ENCODE measurements around the gene EBP. TPM values are rescaled to one million over a fixed set of nuclear protein-coding genes. Genes with fewer than 3 reads are reported as not detected.

The EBP gene
- total and polyA plus RNA-seq, 2 of the 8 experiments (the other 6 are each of a cell fraction or from before 2014, with no cell fraction given) = 143 to 286 TPM

GRCh38 chrX:48533165-48533564 lies 11.6 kb downstream of the EBP start:
- H3K14ac ChIP-seq (ENCODE audit: insufficient read length) = no peak overlapping the region
- no peak overlapping the region for H2AK5ac ChIP-seq (ENCODE audit: low read depth, low read length)
- no peak overlapping the region for H2BK20ac ChIP-seq (ENCODE audit: low read length)
- no peak overlapping the region for H2AFZ ChIP-seq (ENCODE audit: low read length)
- H3K18ac ChIP-seq (ENCODE audit: extremely low read depth, low read length) = no peak overlapping the region
- H2BK120ac ChIP-seq (replicated peaks; ENCODE audit: low read depth, low read length) = no peak overlapping the region
- H3K27ac ChIP-seq (ENCODE audit: low read depth, low read length) = no peak overlapping the region
- no peaks in the 10 kb centered on the region for H4K20me1 ChIP-seq (replicated peaks in 1 of 2; ENCODE audit: control insufficient read depth in 1 of 2, insufficient read depth in 2 of 2, low read length in 2 of 2)
- peaks cover 0 to 13% (median 4%) of the 10 kb centered on the region in 4 experiments; a peak in 4 of 8 replicates for H3K36me3 ChIP-seq (ENCODE audit: control insufficient read depth in 2 of 4, insufficient read depth in 4 of 4, low read length in 3 of 4)
- H3K4me2 ChIP-seq (ENCODE audit: insufficient read depth in 1 of 2, low read depth in 2 of 2, low read length in 2 of 2) = no peak overlapping the region
- no peaks in the 10 kb centered on the region for H3K27me3 ChIP-seq (replicated peaks in 1 of 4; ENCODE audit: control insufficient read depth in 3 of 4, extremely low read depth in 1 of 4, insufficient read depth in 3 of 4, low read length in 3 of 4)
- H4K91ac ChIP-seq (replicated peaks; ENCODE audit: insufficient read length, low read length) = no peak overlapping the region
- DNase-seq (ENCODE audit: low read depth in 1 of 2, low spot score in 2 of 2) = no peak
- H3K9ac ChIP-seq (replicated peaks in 1 of 4; ENCODE audit: extremely low read depth in 1 of 4, low read depth in 3 of 4, low read length in 3 of 4) = no peak overlapping the region
- ChIA-PET POLR2A (ENCODE audit: partially characterized antibody) (interaction anchor here (0.8 kb wide), 1 partner anchor 42 kb away, joined by 3 read pairs; no protein-coding TSS in a partner anchor), CTCF (ENCODE audit: partially characterized antibody) (no interaction called here)
- no peak for FAIRE-seq
- no peaks in the 10 kb centered on the region for H3K79me1 ChIP-seq (ENCODE audit: low read depth, low read length)
- H2BK5ac ChIP-seq (ENCODE audit: low read depth, low read length) = no peak overlapping the region
- H3K79me2 ChIP-seq (ENCODE audit: control insufficient read depth in 1 of 2, insufficient read depth in 2 of 2, low read length in 2 of 2) = no peaks in the 10 kb centered on the region
- H3K4ac ChIP-seq (replicated peaks; ENCODE audit: insufficient read length, low read depth, low read length) = no peak overlapping the region
- no peak overlapping the region for H2BK12ac ChIP-seq (ENCODE audit: low read depth, low read length)
- H2BK15ac ChIP-seq (ENCODE audit: low read length) = no peak overlapping the region
- H4K8ac ChIP-seq (ENCODE audit: extremely low read depth, insufficient read depth, low read length) = no peak overlapping the region
- H3K23me2 ChIP-seq (ENCODE audit: low read depth, low read length) = no peaks in the 10 kb centered on the region
- H3K4me1 ChIP-seq (replicated peaks in 1 of 4; ENCODE audit: control insufficient read depth in 3 of 4, insufficient read depth in 4 of 4, low read length in 3 of 4) = no peaks in the 10 kb centered on the region
- no peak overlapping the region for H3K56ac ChIP-seq (replicated peaks; ENCODE audit: insufficient read length, low read depth, low read length)
- H4K5ac ChIP-seq (ENCODE audit: insufficient read length, low read depth, low read length) = no peak overlapping the region
- H3K4me3 ChIP-seq (ENCODE audit: extremely low read depth in 1 of 4, insufficient read depth in 2 of 4, low read depth in 3 of 4, low read length in 4 of 4) = no peak overlapping the region
- TF ChIP-seq GABPA (IDR thresholded peaks at IDR 0.05; ENCODE audit: borderline replicate concordance, insufficient read depth, low read length) (no peak), EP300 (IDR thresholded peaks at IDR 0.05; ENCODE audit: borderline replicate concordance in 1 of 2, low read depth in 2 of 2, low read length in 2 of 2) (no peak), SUZ12 (IDR thresholded peaks at IDR 0.05; ENCODE audit: low read length) (no peak), JUND (IDR thresholded peaks at IDR 0.05; ENCODE audit: low read length) (no peak), GTF2F1 (IDR thresholded peaks at IDR 0.05; ENCODE audit: borderline replicate concordance, low read depth, low read length) (no peak), KDM1A (IDR thresholded peaks at IDR 0.05; ENCODE audit: borderline replicate concordance, low read length) (no peak), TAF1 (IDR thresholded peaks at IDR 0.05; ENCODE audit: low read depth, low read length) (no peak)
- 100% methylated on average over 2 of the region's 3 CpGs; no CpG with 5 or more reads in 1 of the 2 experiments for WGBS, 2 experiments (ENCODE audit: extremely low coverage in 1 of 2, insufficient coverage in 1 of 2, insufficient read length in 1 of 2, insufficient replicate concordance in 2 of 2, low coverage in 1 of 2, low lambda C conversion rate in 2 of 2, missing lambda C conversion rate in 1 of 2)
- H3K23ac ChIP-seq (ENCODE audit: insufficient read length) = no peak overlapping the region
- H3K9me3 ChIP-seq (ENCODE audit: insufficient read depth in 2 of 2, low read depth in 1 of 2, low read length in 1 of 2) = no peaks in the 10 kb centered on the region
